Spleen (tissue), 7 donors: ENCODE data around the gene XPR1.

ENCODE experiments used
- CTCF ChIP-seq, 11 experiments: fragments of 200-600 bp in 7 of 11; fragments of 450-650 bp in 4 of 11; sonication (generic) in 4 of 11; IDR thresholded peaks in 8 of 11; conservative IDR thresholded peaks in 3 of 11; 1 replicate in 7 of 11; 2 replicates in 4 of 11; pipeline versions ENCODE4 v1.4.0 to v1.8.0; 2016 to 2021; ENCODE audit warnings: antibody characterized with exemption in 11 of 11, inconsistent platforms in 4 of 11, mild to moderate bottlenecking in 1 of 11
- POLR2A ChIP-seq, 3 donors: fragments of 450-650 bp; IDR thresholded peaks; one replicate each; pipeline ENCODE4 v1.5.1; 2017; ENCODE audit warnings: antibody characterized with exemption in 3 of 3, mild to moderate bottlenecking in 1 of 3
- POLR2AphosphoS5 ChIP-seq, 3 donors: sonication (generic); formaldehyde crosslinking; IDR thresholded peaks; one replicate each; pipeline ENCODE4 v1.5.1; 2017; ENCODE audit warnings: antibody characterized with exemption in 3 of 3
- donor health status: DM: no; HTN: no; CAD: no; lungs with moderate emphysema.
- donor health status: DM: no; HTN: no; CAD: no.
- donor health status: DM: no; HTN: no; CAD: no.

DNA sequence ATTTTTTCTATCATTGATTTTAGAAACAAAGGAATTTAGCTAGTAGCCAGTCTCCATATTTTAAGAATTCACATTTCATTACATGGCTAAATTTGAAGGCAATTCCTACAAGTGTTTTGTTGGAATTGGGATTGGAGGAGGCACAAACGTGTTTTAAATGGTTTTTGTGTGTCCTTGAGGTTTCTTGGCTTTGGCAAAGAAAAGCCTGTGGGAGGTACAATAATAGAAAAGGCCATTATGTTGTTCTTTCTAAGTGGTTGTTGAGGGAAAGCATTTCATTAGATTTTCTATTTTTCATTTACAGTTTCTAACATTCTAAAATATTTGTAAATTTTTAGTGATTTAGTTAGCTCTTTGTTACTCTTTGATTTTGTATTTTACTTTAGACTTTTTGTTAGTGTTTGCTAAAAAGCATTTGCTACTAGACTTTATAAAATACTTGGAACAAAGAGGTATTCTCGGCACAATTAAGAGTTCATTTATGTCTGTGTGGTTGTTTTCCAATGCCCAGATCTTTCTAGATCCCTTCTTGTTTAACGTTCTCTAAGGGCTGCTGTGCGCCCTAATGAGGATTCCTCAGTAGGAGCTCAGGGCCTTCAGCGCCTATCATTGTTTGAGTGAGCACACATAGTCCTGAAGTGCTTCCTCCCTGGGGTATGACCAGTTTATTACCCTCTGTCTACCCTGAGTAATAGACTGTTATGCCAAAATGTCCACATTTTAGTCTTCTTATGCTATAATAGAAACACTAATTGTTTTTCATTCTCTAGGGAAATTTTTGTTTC is 210.9 kb downstream of the XPR1 start:
- TF ChIP-seq CTCF (IDR thresholded peaks at IDR 0.05 in 8 of 11, conservative IDR thresholded peaks at IDR 0.05 in 3 of 11) (no peak), POLR2A (IDR thresholded peaks at IDR 0.05) (no peak), POLR2AphosphoS5 (IDR thresholded peaks at IDR 0.05) (no peak)
